ENCODE results near the gene NPR2.

GRCh38 chr9:35769763-35770162, 21.6 kb upstream of the NPR2 start:
- TF ChIP-seq CTCF (IDR thresholded peaks at IDR 0.05): no peak
- TF ChIP-seq POLR2A (IDR thresholded peaks at IDR 0.05): no peak
- TF ChIP-seq EP300 (IDR thresholded peaks at IDR 0.05): no peak
- no peak for TF ChIP-seq POLR2AphosphoS5 (IDR thresholded peaks at IDR 0.05)
